HUDEP-2 (cell line): ENCODE data around the gene SLC15A3.

Source experiments
- DNase-seq, 76 experiments: peaks; one replicate each; lab custom pipeline; 2025; ENCODE audit not compliant: unreplicated experiment in 76 of 76; lab: John Stamatoyannopoulos, UW

The SLC15A3 gene

GRCh38 chr11:60951904-60952741, at the start of gene SLC15A3:
TSS of gene SLC15A3 (minus strand) at chr11:60952176. CDS start at chr11:60951551, 625 bp downstream.
- DNase-seq = no peak

GRCh38 chr11:61000426-61000825, 48.5 kb upstream of the SLC15A3 start:
- no peak for DNase-seq

GRCh38 chr11:60996381-60997138, 44.6 kb upstream of the SLC15A3 start:
- no peak for DNase-seq

- DNase-seq = no peak
Measured at GRCh38 chr11:60995798-60996197, 43.8 kb upstream of the SLC15A3 start.

GRCh38 chr11:60994541-60995080, 42.6 kb upstream of the SLC15A3 start:
- DNase-seq = no peak

- DNase-seq = no peak
Measured at GRCh38 chr11:60993615-60994014, 41.6 kb upstream of the SLC15A3 start.

- DNase-seq = peak in 25 of 76 experiments; percentile 1 to 60 (median 21)
Measured at GRCh38 chr11:60992842-60993409, 41.0 kb upstream of the SLC15A3 start.

GRCh38 chr11:60991457-60991856, 39.5 kb upstream of the SLC15A3 start:
- DNase-seq = no peak

GRCh38 chr11:60989093-60989650, 37.2 kb upstream of the SLC15A3 start:
- DNase-seq = no peak

GRCh38 chr11:60988658-60989057, 36.7 kb upstream of the SLC15A3 start:
- no peak for DNase-seq

GRCh38 chr11:60987577-60988277, 35.8 kb upstream of the SLC15A3 start:
- no peak for DNase-seq

GRCh38 chr11:60985991-60986915, 34.3 kb upstream of the SLC15A3 start:
- DNase-seq = peak in 1 of 76 experiments; percentile 28

GRCh38 chr11:60985501-60985900, 33.5 kb upstream of the SLC15A3 start:
- DNase-seq = no peak

GRCh38 chr11:60984636-60985035, 32.7 kb upstream of the SLC15A3 start:
- no peak for DNase-seq

GRCh38 chr11:60984149-60984548, 32.2 kb upstream of the SLC15A3 start:
- no peak for DNase-seq

- no peak for DNase-seq
Measured at GRCh38 chr11:60982184-60982583, 30.2 kb upstream of the SLC15A3 start.

- DNase-seq = no peak
Measured at GRCh38 chr11:60981515-60981914, 29.5 kb upstream of the SLC15A3 start.

- DNase-seq = peak in 1 of 76 experiments; percentile 5
Measured at GRCh38 chr11:60978546-60979380, 26.8 kb upstream of the SLC15A3 start.
